T-helper 22 cell (primary cell): ENCODE data around the gene DHRS2.

Source experiments
- DNase-seq: peaks from one replicate; pipeline ENCODE4 v3.0.0-alpha.2; 2020; ENCODE audit warnings: low read depth

Gene DHRS2

GRCh38 chr14:23694085-23694948 lies 58.2 kb downstream of the DHRS2 start:
- no peak for DNase-seq
